GM12878 (cell line): ENCODE data around the gene NHSL2. TPM values are rescaled to one million over a fixed set of nuclear protein-coding genes. Genes with fewer than 3 reads are reported as not detected.

ENCODE experiments used
- ATAC-seq: fragments of 200-7000 bp; cut with Tn5 transposase; 3 replicates; pipeline ENCODE4 v1.9.1; 2020; ENCODE audit warnings: mild to moderate bottlenecking, moderate library complexity
- BruUV-seq: library from RNA; stranded (reverse); fragments of 400-500 nt; replicated peaks from 2 replicates; lab custom pipeline; 2021; lab: Mats Ljungman, UMichigan
- CTCF ChIA-PET: fragments of 300-600 bp; sonication (Branson Sonifier 250); formaldehyde crosslinking; extraction: SDS; loops from one replicate; lab custom pipeline; 2021; ENCODE audit warnings: inconsistent platforms; lab: Yijun Ruan, JAX
- POLR2A ChIA-PET: fragments of 350-600 bp; formaldehyde crosslinking; extraction: SDS; loops from one replicate; lab custom pipeline; 2021; ENCODE audit warnings: inconsistent platforms; lab: Charles Lee
- RAD21 ChIA-PET: fragments of 300-600 bp; sonication (Branson Sonifier 250); formaldehyde crosslinking; loops from one replicate; lab custom pipeline; 2023; ENCODE audit warnings: antibody characterized with exemption; ENCODE audit not compliant: unreplicated experiment; lab: Charles Lee
- SMC1A ChIA-PET: fragments of 300-600 bp; sonication (Branson Sonifier 250); formaldehyde crosslinking; loops from one replicate; lab custom pipeline; 2023; ENCODE audit not compliant: unreplicated experiment, uncharacterized antibody; lab: Charles Lee
- DNase-seq: peaks from one replicate; pipeline ENCODE4 v3.0.0-alpha.2; 2011; ENCODE audit warnings: low read depth, low spot score
- FAIRE-seq: peaks from 3 replicates; lab custom pipeline; 2011; peaks lifted over from hg19 to GRCh38; lab: Jason Lieb, UNC
- H2AFZ ChIP-seq: 2 replicates; pipeline ENCODE4 v1.6.0; 2011; ENCODE audit warnings: low read depth, low read length, control low read depth; ENCODE audit not compliant: control insufficient read depth
- H3K27ac ChIP-seq: 2 replicates; pipeline ENCODE4 v1.5.1; 2011; ENCODE audit warnings: control low read depth; ENCODE audit not compliant: control insufficient read depth, insufficient read depth
- H3K27me3 ChIP-seq, 2 experiments: replicated peaks in 1 of 2; 2 replicates each; pipeline versions ENCODE4 v1.6.0 to v1.6.1; 2011; ENCODE audit warnings: low read length in 1 of 2; ENCODE audit not compliant: control insufficient read depth in 2 of 2, insufficient read depth in 2 of 2
- H3K36me3 ChIP-seq, 2 experiments: 2 replicates each; pipeline ENCODE4 v1.5.1; 2011; ENCODE audit warnings: low read length in 1 of 2; ENCODE audit not compliant: control insufficient read depth in 2 of 2, insufficient read depth in 2 of 2
- H3K4me1 ChIP-seq: 2 replicates; pipeline ENCODE4 v1.6.1; 2011; ENCODE audit warnings: mild to moderate bottlenecking, low read length, moderate library complexity, mixed read lengths; ENCODE audit not compliant: control insufficient read depth, insufficient read depth
- H3K4me2 ChIP-seq: 2 replicates; pipeline ENCODE4 v1.6.0; 2011; ENCODE audit warnings: control low read depth; ENCODE audit not compliant: control insufficient read depth, insufficient read depth
- H3K4me3 ChIP-seq: fragments of 200-600 bp; sonication (generic); 2 replicates; pipeline ENCODE4 v1.5.1; 2016
- H3K79me2 ChIP-seq: 2 replicates; pipeline ENCODE4 v1.6.0; 2011; ENCODE audit warnings: low read length; ENCODE audit not compliant: control insufficient read depth, insufficient read depth
- H3K9ac ChIP-seq: 2 replicates; pipeline ENCODE4 v1.8.0; 2011; ENCODE audit warnings: low read length, control low read depth, mixed read lengths; ENCODE audit not compliant: control insufficient read depth, insufficient read depth
- H3K9me3 ChIP-seq: replicated peaks from 3 replicates; pipeline ENCODE4 v1.5.1; 2011; ENCODE audit warnings: mild to moderate bottlenecking, low read length; ENCODE audit not compliant: control insufficient read depth, insufficient read depth
- H4K20me1 ChIP-seq: 2 replicates; pipeline ENCODE4 v1.6.0; 2011; ENCODE audit not compliant: control insufficient read depth, insufficient read depth
- ASH2L ChIP-seq: fragments of 300-600, 200-600 bp; sonication (generic); IDR thresholded peaks from 2 replicates; pipeline ENCODE4 v1.6.1; 2017; ENCODE audit warnings: low read depth, mild to moderate bottlenecking, borderline replicate concordance
- CBFB ChIP-seq: IDR thresholded peaks from 2 replicates; pipeline ENCODE4 v1.6.1; 2016; ENCODE audit warnings: antibody characterized with exemption, low read depth
- CBX5 ChIP-seq: sonication (generic); IDR thresholded peaks from 2 replicates; pipeline ENCODE4 v1.6.1; 2016; ENCODE audit warnings: low read depth, moderate library complexity, mild to moderate bottlenecking, inconsistent platforms
- CREB1 ChIP-seq: IDR thresholded peaks from 2 replicates; pipeline ENCODE4 v1.6.1; 2012; ENCODE audit warnings: low read depth, mild to moderate bottlenecking, inconsistent platforms
- ESRRA ChIP-seq: IDR thresholded peaks from 2 replicates; pipeline ENCODE4 v1.6.1; 2012; ENCODE audit warnings: mild to moderate bottlenecking, low read length, improper control_type of control experiment
- HDGF ChIP-seq: fragments of 450-650 bp; IDR thresholded peaks from 2 replicates; pipeline ENCODE4 v1.6.1; 2016; ENCODE audit warnings: antibody characterized with exemption
- IKZF1 ChIP-seq: fragments of 450-650 bp; conservative IDR thresholded peaks from 2 replicates; pipeline ENCODE4 v1.6.1; 2017; ENCODE audit warnings: antibody characterized with exemption, mild to moderate bottlenecking
- IRF4 ChIP-seq: IDR thresholded peaks from 2 replicates; pipeline ENCODE4 v1.6.1; 2011; ENCODE audit warnings: low read depth, low read length
- PAX8 ChIP-seq: fragments of 450-650 bp; IDR thresholded peaks from 2 replicates; pipeline ENCODE4 v1.6.1; 2017; ENCODE audit warnings: mild to moderate bottlenecking, moderate library complexity
- POLR2AphosphoS5 ChIP-seq: IDR thresholded peaks from 2 replicates; pipeline ENCODE4 v1.6.1; 2011; ENCODE audit warnings: mild to moderate bottlenecking, low read length, inconsistent platforms
- POU2F2 ChIP-seq: IDR thresholded peaks from 3 replicates; pipeline ENCODE4 v1.6.1; 2011; ENCODE audit warnings: low read depth, mild to moderate bottlenecking, low read length, borderline replicate concordance
- SUZ12 ChIP-seq: fragments of 200-600 bp; sonication (generic); IDR thresholded peaks from one replicate; pipeline ENCODE4 v1.6.1; 2018; ENCODE audit warnings: antibody characterized with exemption, mild to moderate bottlenecking; ENCODE audit not compliant: unreplicated experiment
- TBL1XR1 ChIP-seq: IDR thresholded peaks from 2 replicates; pipeline ENCODE4 v1.6.1; 2012; ENCODE audit warnings: low read depth, low read length, improper control_type of control experiment
- TCF12 ChIP-seq: IDR thresholded peaks from 2 replicates; pipeline ENCODE4 v1.6.1; 2011; ENCODE audit warnings: low read depth, mild to moderate bottlenecking, low read length
- WRNIP1 ChIP-seq: IDR thresholded peaks from 2 replicates; pipeline ENCODE4 v1.6.1; 2011; ENCODE audit warnings: low read depth, low read length, improper control_type of control experiment, borderline replicate concordance
- ZNF217 ChIP-seq: fragments of 450-650 bp; IDR thresholded peaks from 2 replicates; pipeline ENCODE4 v1.6.1; 2017; ENCODE audit warnings: antibody characterized with exemption, mild to moderate bottlenecking
- WGBS: methylation state at CpG from one replicate; pipeline ENCODE4 v1.1.6; 2016; ENCODE audit warnings: low lambda C conversion rate; ENCODE audit not compliant: insufficient replicate concordance, insufficient coverage; ENCODE audit errors: missing lambda C conversion rate; 5-methylcytosine and 5-hydroxymethylcytosine counted together
- in situ Hi-C: fragments of 300-500 bp; cut with MboI; formaldehyde crosslinking; loops from 9 replicates; pipeline ENCODE4 v1.14.3; 2018; ENCODE audit warnings: mixed read lengths
- intact Hi-C: fragments of 100-400 bp; cut with micrococcal nuclease; formaldehyde crosslinking; loops from one replicate; pipeline ENCODE4 v1.14.2; 2022; ENCODE audit not compliant: unreplicated experiment
- polyA plus RNA-seq, 11 experiments: library from polyadenylated mRNA; depleted of rRNA in 4 of 11; unstranded in 6 of 11; stranded (reverse) in 5 of 11; fragments of >200 nt; fragmentation: Nextera tagmentation in 4 of 11; fragmentation: Illumina TruSeq in 1 of 11; extraction: Ambion mirVana in 4 of 11; extraction: Trizol in 1 of 11; gene quantifications; 1 replicate in 1 of 11; 2 replicates in 10 of 11; pipeline versions ENCODE4 v1.2.1 to v1.2.3, GENCODE V29; 2011 to 2016; ENCODE audit warnings: inconsistent platforms in 2 of 11, missing spikeins in 2 of 11, low read depth in 1 of 11
- total RNA-seq, 4 experiments: library from RNA; depleted of rRNA in 3 of 4; stranded (reverse); fragments of >200 nt in 3 of 4; fragmentation: Illumina TruSeq in 1 of 4; extraction: Trizol in 1 of 4; gene quantifications; 2 replicates each; pipeline versions ENCODE4 v1.2.1 to v1.2.3, GENCODE V29; 2013 to 2021
- TF ChIP-seq, protein P1 (sequence below): fragments of 450-650 bp; formaldehyde crosslinking; IDR thresholded peaks from 2 replicates; pipeline ENCODE4 v1.4.0; 2020; ENCODE audit warnings: mild to moderate bottlenecking, moderate library complexity

Gene NHSL2
- total and polyA plus RNA-seq, 10 of the 15 experiments (the other 5 are each of a cell fraction or from before 2014, with no cell fraction given): 0.05 to 0.53 (median 0.07) TPM; not detected in 2

DNA sequence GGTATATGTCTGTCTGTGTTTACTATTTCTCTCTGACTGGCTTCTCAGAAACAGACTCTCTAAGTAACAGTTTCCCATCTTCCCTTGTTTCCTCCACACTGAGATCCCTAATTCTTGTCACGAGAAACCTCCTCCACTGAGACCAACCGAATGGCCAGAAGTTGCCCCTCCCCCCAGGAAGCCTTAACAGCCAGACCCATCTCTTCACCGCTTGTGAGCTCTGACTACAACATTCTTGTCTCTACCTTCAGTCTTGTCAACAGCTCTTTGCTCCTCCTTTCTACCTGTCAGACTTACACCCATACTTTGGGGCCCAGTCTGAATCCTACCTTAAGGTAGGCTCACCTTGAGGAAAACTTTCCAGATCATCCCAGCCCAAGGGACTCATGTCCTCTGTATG is 90.8 kb downstream of the NHSL2 start:
- Histone ChIP-seq H3K27me3 (no peaks in the 10 kb centered on the region; a peak in 1 of 4 replicates), H3K36me3 (no peaks in the 10 kb centered on the region), H2AFZ (no peak overlapping the region), H3K4me2 (no peak overlapping the region), H3K9me3 (no peaks in the 10 kb centered on the region), H3K27ac (no peak overlapping the region), H3K9ac (no peak overlapping the region), H3K79me2 (no peaks in the 10 kb centered on the region), H3K4me3 (no peak overlapping the region), H4K20me1 (no peaks in the 10 kb centered on the region), H3K4me1 (no peaks in the 10 kb centered on the region)
- POLR2A ChIA-PET: no interaction called here
- WGBS: 17% methylated on average over 3 of the region's 3 CpGs
- RAD21 ChIA-PET: interaction anchor here (0.5 kb wide), 1 partner anchor 123 kb away, joined by 3 read pairs; no protein-coding TSS in a partner anchor
- ATAC-seq: no peak
- BruUV-seq: no TSS peak
- in situ Hi-C loops (no loop called here), intact Hi-C loops (no loop called here)
- no peak for FAIRE-seq
- CTCF ChIA-PET: interaction anchor here (1.9 kb wide), 1 partner anchor 126 kb away, joined by 7 read pairs; no protein-coding TSS in a partner anchor
- no peak for DNase-seq
- TF ChIP-seq ZNF217 (no peak), POLR2AphosphoS5 (no peak), HDGF (no peak), CREB1 (no peak), ASH2L (no peak), IKZF1 (no peak), TCF12 (no peak), POU2F2 (no peak), ESRRA (no peak), SUZ12 (no peak), WRNIP1 (no peak), CBX5 (no peak), PAX8 (no peak), IRF4 (no peak), TBL1XR1 (no peak), CBFB (no peak)
- TF ChIP-seq, protein P1, sequence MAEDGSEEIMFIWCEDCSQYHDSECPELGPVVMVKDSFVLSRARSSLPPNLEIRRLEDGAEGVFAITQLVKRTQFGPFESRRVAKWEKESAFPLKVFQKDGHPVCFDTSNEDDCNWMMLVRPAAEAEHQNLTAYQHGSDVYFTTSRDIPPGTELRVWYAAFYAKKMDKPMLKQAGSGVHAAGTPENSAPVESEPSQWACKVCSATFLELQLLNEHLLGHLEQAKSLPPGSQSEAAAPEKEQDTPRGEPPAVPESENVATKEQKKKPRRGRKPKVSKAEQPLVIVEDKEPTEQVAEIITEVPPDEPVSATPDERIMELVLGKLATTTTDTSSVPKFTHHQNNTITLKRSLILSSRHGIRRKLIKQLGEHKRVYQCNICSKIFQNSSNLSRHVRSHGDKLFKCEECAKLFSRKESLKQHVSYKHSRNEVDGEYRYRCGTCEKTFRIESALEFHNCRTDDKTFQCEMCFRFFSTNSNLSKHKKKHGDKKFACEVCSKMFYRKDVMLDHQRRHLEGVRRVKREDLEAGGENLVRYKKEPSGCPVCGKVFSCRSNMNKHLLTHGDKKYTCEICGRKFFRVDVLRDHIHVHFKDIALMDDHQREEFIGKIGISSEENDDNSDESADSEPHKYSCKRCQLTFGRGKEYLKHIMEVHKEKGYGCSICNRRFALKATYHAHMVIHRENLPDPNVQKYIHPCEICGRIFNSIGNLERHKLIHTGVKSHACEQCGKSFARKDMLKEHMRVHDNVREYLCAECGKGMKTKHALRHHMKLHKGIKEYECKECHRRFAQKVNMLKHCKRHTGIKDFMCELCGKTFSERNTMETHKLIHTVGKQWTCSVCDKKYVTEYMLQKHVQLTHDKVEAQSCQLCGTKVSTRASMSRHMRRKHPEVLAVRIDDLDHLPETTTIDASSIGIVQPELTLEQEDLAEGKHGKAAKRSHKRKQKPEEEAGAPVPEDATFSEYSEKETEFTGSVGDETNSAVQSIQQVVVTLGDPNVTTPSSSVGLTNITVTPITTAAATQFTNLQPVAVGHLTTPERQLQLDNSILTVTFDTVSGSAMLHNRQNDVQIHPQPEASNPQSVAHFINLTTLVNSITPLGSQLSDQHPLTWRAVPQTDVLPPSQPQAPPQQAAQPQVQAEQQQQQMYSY: no peak
- SMC1A ChIA-PET: interaction anchor here (1.1 kb wide), 1 partner anchor 124 kb away, joined by 3 read pairs; no protein-coding TSS in a partner anchor
